Activated CD4-positive, alpha-beta T cell treated with anti-CD3 and anti-CD28 coated beads, Interleukin-2, amount 50 U/mL, for 4 hours (primary cell): ENCODE data around the gene RNF151.

Experiments
- DNase-seq, 2 experiments: peaks; one replicate each; pipeline ENCODE4 v3.0.0-alpha.2; 2020

Gene RNF151

GRCh38 chr16:1993731-1994131, 27.1 kb downstream of the RNF151 start:
- DNase-seq = no peak

GRCh38 chr16:1997494-1998359, 31.1 kb downstream of the RNF151 start:
- no peak for DNase-seq

GRCh38 chr16:1998360-1998835, 31.7 kb downstream of the RNF151 start:
- DNase-seq = no peak

- no peak for DNase-seq
Observed at GRCh38 chr16:1998852-1999801, 32.5 kb downstream of the RNF151 start.

GRCh38 chr16:1999866-2000514, 33.3 kb downstream of the RNF151 start:
- no peak for DNase-seq

GRCh38 chr16:2001035-2001434, 34.4 kb downstream of the RNF151 start:
- DNase-seq = no peak

DNA sequence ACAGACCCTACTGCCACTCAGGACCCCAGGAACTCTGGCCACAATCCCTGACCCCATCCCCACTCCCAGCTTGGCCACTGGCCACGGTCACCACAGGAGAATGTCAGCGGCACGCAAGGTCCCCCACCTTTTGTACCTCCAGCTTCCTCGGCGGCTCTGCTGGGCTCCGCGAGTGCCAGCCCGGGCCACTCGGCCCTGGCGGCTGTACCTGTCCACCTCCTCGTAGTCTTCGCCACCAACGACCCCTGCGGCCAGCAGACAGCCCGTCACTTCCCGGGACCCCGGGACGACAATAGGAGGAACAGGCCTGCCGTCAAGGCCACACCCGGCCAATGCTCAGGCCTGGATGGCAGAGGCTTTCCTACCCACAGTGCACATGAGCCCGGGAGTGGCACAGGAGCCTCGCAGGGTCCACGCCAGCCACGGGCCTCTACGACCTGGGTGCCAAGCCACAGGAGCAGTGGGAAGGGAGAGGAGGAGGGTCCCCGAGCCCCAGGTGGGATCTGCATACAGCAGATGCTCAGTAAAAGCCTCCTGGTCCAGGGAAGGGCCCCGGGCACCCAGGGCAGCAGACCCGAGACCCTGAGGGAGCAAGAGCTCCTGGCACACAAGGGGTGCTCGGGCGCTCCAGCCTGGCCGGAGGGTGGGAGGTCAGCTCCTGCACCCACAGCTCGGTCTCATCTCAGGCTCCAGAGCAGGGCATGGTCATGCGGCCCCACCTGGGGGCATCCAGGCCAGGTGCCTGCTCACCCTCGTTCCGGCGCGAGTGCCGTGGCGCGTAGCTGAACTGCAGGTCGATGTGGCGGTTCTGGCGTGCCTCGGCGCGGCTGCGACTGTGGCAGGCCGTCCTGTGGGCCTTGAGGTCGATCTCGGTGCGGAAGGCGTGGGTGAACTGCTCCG, 35.0 kb downstream of the RNF151 start:
- no peak for DNase-seq

DNA sequence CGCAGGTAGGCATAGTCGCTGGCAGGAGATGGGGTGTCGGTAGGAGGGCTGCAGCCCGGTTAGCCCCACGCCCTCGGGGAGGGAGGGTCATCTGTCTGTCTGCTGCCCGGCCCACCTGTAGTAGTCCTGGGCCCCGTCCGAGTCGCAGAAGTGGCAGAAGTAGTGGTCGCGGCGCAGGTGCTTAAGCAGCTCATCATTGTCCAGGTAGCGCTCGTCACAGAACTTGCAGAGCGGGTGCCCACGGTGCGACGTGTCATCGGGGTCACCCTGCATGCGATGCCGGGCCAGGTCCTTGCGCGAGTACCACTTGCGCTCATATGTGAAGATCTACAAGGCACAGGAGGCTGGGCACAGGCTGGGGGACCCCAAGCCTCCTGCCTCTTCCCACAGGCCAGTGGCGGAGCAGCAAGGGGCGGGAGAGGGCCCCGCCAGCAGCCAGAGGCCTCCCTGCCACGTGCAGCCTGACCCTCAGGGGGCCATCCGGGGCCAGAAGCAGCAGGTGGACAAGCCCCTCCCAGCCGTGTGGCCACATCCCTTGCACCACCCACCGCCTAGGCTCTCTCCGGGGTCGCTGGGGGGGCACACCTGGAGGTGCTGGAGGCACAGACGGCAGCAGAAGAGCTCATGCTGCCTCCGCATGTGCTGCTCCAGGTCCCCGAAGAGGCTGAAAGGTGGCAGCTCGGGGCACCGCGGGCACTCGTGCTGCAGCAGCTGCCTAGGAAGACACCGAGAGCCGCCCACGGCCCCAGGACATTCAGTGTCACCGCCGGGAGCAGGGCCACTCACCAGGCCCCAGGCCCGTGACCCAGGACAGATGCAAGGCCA, 36.0 kb downstream of the RNF151 start:
- no peak for DNase-seq

GRCh38 chr16:2003231-2003826, 36.7 kb downstream of the RNF151 start:
- DNase-seq = no peak

- peak; percentile 82 to 84 for DNase-seq
Observed at GRCh38 chr16:2003827-2004641, 37.4 kb downstream of the RNF151 start.

GRCh38 chr16:2004795-2005517, 38.3 kb downstream of the RNF151 start:
- DNase-seq = no peak

DNA sequence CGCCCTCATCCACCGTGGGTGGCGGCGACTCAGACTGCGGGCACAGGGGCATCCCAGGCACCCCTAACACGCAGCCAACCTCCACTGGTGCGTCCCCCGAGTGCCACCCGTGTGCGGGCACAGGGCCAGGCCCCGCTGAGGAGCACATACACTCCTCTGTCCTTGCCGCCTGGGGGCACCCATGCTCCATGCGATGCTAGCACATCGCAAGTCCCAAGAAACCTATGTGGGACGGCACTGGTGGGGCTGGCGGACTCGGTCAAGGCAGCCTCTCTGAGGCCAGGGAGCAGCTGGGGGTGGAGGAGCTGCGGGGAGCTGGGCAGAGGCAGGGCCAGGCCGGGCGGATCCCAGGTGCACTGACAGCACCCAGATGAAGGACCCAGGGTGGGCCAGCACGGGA, 39.0 kb downstream of the RNF151 start:
- DNase-seq = no peak

GRCh38 chr16:2006317-2006716, 39.7 kb downstream of the RNF151 start:
- DNase-seq = no peak

- no peak for DNase-seq
Observed at GRCh38 chr16:2007081-2007836, 40.6 kb downstream of the RNF151 start.

DNA sequence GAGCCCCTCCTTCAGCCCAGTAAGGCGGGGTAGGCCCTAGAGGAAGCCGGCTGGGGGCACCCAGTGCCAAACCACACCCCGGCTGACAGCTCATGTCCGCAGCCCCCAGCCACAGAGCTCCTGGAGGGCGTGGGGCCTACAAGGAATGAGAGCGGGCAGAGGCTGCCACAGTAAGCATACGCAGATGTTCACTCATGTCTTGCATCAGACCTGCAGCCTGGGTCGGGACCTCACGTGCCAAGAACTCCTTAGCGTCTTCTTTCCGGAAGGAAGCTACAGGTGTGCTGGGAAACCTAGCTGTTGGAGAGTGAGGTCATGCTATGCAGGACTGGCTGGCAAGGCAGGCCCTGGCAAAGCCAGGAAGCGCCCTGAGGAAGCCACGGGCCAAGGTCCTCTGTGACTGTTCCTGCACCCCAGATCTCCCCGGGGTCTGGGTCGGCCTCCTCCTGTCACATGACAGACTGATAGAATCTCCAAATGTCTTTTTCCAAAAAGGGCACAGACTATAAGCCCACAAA, 41.4 kb downstream of the RNF151 start:
- no peak for DNase-seq

GRCh38 chr16:2008631-2009163, 42.0 kb downstream of the RNF151 start:
- no peak for DNase-seq

GRCh38 chr16:2009164-2009711, 42.6 kb downstream of the RNF151 start:
- DNase-seq = no peak
